Thoracic aorta (tissue), 2 donors: Measurements from ENCODE around the gene RGP1. TPM values are rescaled to one million over a fixed set of nuclear protein-coding genes. Genes with fewer than 3 reads are reported as not detected.

Experiments
- ATAC-seq: fragments of 150-250 bp; one replicate; pipeline ENCODE4 v1.8.0; 2017; ENCODE audit warnings: low read depth; ENCODE audit not compliant: insufficient number of reproducible peaks, low FRiP score
- DNase-seq: peaks from one replicate; pipeline ENCODE4 v3.0.0-alpha.2; 2020; ENCODE audit warnings: low spot score
- H3K27ac ChIP-seq, 2 donors: fragments of 200-600 bp; sonication (generic); 1 replicate in 1 of 2; 2 replicates in 1 of 2; pipeline ENCODE4 v1.5.1; 2016; ENCODE audit warnings: mild to moderate bottlenecking in 2 of 2, moderate library complexity in 2 of 2
- H3K27me3 ChIP-seq: fragments of 200-600 bp; sonication (generic); replicated peaks from 2 replicates; pipeline ENCODE4 v1.6.0; 2016; ENCODE audit warnings: mild to moderate bottlenecking; ENCODE audit not compliant: insufficient read depth
- H3K36me3 ChIP-seq: fragments of 200-600 bp; sonication (generic); one replicate; pipeline ENCODE4 v1.5.1; 2016
- H3K4me1 ChIP-seq, 2 donors: fragments of 200-600 bp; sonication (generic); 1 replicate in 1 of 2; 2 replicates in 1 of 2; pipeline versions ENCODE4 v1.5.1 to v1.6.0; 2016; ENCODE audit warnings: low read depth in 2 of 2, mild to moderate bottlenecking in 1 of 2; ENCODE audit not compliant: control insufficient read depth in 1 of 2
- H3K4me3 ChIP-seq: fragments of 200-600 bp; sonication (generic); 2 replicates; pipeline ENCODE4 v1.5.1; 2016; ENCODE audit warnings: mild to moderate bottlenecking
- H3K9me3 ChIP-seq: fragments of 200-600 bp; sonication (generic); 2 replicates; pipeline ENCODE4 v1.5.1; 2016
- total RNA-seq, 2 donors: library from RNA; depleted of rRNA; stranded (reverse); fragments of >200 nt; gene quantifications; one replicate each; pipeline versions ENCODE4 v1.1.0 to v1.2.3, GENCODE V29; 2016
- TF ChIP-seq, protein P1 (sequence below): fragments of 200-600 bp; sonication (generic); IDR thresholded peaks from one replicate; pipeline ENCODE4 v1.5.1; 2019; ENCODE audit warnings: antibody characterized with exemption

The RGP1 gene
- total RNA-seq, 2 donors from 2014 or later, result 23.0 to 24.5 TPM

DNA sequence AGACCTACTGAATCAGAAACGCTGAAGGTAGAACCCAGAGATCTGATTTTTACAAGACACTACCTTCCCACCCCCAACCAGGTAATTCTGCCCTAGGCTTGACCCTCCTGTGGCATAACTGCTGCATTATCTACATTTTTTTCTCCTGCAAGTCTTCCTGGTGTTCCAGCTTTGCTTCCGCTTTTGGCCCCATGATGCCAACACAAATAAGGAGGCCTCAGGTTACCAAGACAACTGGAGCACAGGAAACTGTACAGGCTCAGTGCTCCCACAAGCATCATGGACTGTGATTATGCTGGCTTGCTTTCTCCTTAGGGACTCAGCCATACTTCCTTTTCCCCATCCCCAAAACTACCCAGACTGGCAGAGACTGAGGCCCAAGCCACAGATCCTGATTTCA is 11.6 kb downstream of the RGP1 start:
- Histone ChIP-seq H3K27ac (peak overlapping the region; percentile 21 to 37), H3K4me1 (peaks cover 20 to 51% of the 10 kb centered on the region in 2 donors), H3K9me3 (no peaks in the 10 kb centered on the region), H3K36me3 (no peaks in the 10 kb centered on the region), H3K4me3 (no peak overlapping the region), H3K27me3 (no peaks in the 10 kb centered on the region)
- DNase-seq, result no peak
- ATAC-seq, result no peak
- TF ChIP-seq, protein P1, sequence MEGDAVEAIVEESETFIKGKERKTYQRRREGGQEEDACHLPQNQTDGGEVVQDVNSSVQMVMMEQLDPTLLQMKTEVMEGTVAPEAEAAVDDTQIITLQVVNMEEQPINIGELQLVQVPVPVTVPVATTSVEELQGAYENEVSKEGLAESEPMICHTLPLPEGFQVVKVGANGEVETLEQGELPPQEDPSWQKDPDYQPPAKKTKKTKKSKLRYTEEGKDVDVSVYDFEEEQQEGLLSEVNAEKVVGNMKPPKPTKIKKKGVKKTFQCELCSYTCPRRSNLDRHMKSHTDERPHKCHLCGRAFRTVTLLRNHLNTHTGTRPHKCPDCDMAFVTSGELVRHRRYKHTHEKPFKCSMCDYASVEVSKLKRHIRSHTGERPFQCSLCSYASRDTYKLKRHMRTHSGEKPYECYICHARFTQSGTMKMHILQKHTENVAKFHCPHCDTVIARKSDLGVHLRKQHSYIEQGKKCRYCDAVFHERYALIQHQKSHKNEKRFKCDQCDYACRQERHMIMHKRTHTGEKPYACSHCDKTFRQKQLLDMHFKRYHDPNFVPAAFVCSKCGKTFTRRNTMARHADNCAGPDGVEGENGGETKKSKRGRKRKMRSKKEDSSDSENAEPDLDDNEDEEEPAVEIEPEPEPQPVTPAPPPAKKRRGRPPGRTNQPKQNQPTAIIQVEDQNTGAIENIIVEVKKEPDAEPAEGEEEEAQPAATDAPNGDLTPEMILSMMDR, result no peak

DNA sequence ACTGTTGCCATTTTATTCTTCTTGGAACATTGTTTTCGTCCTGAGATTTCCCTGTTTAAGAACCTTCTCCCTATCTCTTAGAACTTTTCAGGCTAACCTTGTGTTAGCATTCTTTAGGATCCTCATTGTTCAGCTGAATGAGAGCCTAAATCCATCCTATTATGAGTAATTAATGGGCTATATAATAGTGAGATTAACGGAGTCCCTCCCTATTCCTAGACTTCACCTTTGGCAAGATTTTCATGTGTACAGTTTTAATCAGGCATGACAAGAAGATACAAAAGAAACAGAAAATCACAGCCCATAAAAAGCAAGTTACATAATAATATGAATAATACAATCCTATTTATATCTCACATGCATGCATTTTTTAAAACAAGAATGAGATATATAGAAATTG is 14.1 kb downstream of the RGP1 start:
- no peaks in the 10 kb centered on the region for H3K9me3 ChIP-seq
- H3K4me1 ChIP-seq, result peaks cover 8 to 32% of the 10 kb centered on the region in 2 donors
- no peak overlapping the region for H3K4me3 ChIP-seq
- DNase-seq (no peak), ATAC-seq (no peak)
- TF ChIP-seq, protein P1, result no peak
- no peak overlapping the region for H3K27ac ChIP-seq
- no peaks in the 10 kb centered on the region for H3K27me3 ChIP-seq
- no peaks in the 10 kb centered on the region for H3K36me3 ChIP-seq

DNA sequence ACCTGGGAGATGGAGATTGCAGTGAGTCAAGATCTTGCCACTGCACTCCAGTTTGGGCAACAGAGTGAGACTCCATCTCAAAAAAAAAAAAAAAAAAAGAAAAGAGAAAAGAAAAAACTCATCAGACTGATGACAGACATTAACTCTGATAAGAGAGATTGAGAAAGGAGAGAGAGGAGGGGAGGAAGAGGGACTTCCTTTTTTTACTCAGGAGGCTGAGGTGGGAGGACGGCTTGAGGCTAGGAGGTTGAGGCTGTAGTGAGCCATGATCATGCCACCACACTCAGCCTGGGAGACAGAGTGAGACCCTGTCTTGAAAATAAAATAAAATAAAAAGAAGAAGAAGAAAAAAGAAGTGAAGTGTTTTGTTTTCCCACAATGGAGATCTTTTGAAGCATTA is 14.7 kb downstream of the RGP1 start:
- Histone ChIP-seq H3K4me1 (peaks cover 5 to 26% of the 10 kb centered on the region in 2 donors), H3K9me3 (no peaks in the 10 kb centered on the region), H3K36me3 (no peaks in the 10 kb centered on the region), H3K4me3 (no peak overlapping the region), H3K27me3 (no peaks in the 10 kb centered on the region), H3K27ac (no peak overlapping the region)
- TF ChIP-seq, protein P1, result no peak
- ATAC-seq (no peak), DNase-seq (no peak)

DNA sequence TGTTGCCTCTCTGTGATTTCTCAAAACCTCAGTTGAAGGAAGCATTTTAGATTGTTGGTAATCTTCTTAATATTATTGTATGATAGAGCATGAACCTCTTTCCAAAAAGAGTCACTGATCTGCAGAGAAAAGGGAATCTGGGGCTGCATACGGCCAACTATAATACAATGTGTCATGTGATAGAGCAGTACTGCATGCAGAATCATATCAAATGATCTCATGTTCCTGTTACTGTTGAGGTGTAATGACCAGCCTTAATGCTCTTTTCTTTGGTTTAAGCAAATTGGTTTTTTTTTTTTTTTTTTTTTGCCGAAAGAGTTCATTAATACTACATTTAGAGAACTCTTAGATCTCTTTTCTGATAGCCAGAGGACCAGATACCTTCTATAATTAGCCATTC is 17.9 kb downstream of the RGP1 start:
- Histone ChIP-seq H3K36me3 (no peaks in the 10 kb centered on the region), H3K27me3 (no peaks in the 10 kb centered on the region), H3K9me3 (no peaks in the 10 kb centered on the region), H3K27ac (no peak overlapping the region), H3K4me3 (no peak overlapping the region), H3K4me1 (peaks cover 11 to 23% of the 10 kb centered on the region in 2 donors)
- no peak for DNase-seq
- no peak for ATAC-seq
- TF ChIP-seq, protein P1, result no peak

DNA sequence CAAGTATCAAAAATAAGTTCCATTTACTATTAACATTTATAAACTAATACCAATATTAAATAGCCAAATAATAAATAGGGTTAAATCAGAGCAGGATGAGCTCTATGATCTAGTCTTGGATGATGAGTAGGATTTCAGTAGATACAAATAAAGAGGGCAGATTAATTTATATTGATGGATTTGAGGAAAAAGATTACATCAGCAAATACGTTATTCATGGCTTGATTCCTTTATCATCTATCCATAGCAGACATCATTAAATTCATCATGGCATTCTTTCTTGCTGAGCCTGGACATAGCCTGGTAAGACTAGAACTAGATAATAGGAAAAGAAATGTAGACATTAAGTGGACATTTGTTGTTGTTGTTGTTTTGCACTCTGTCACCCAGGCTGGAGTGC is 18.4 kb downstream of the RGP1 start:
- no peak overlapping the region for H3K27ac ChIP-seq
- H3K36me3 ChIP-seq, result no peaks in the 10 kb centered on the region
- TF ChIP-seq, protein P1, result no peak
- H3K9me3 ChIP-seq, result no peaks in the 10 kb centered on the region
- no peak for DNase-seq
- H3K27me3 ChIP-seq, result no peaks in the 10 kb centered on the region
- no peak overlapping the region for H3K4me3 ChIP-seq
- no peak for ATAC-seq
- H3K4me1 ChIP-seq, result peaks cover 11 to 25% of the 10 kb centered on the region in 2 donors
